Measurements from ENCODE around the gene RPS6KA5. TPM values are rescaled to one million over a fixed set of nuclear protein-coding genes. Genes with fewer than 3 reads are reported as not detected.

RPS6KA5 gene
- total RNA-seq, 3 donors from 2014 or later = 4.8 to 19.2 (median 11.8) TPM

DNA sequence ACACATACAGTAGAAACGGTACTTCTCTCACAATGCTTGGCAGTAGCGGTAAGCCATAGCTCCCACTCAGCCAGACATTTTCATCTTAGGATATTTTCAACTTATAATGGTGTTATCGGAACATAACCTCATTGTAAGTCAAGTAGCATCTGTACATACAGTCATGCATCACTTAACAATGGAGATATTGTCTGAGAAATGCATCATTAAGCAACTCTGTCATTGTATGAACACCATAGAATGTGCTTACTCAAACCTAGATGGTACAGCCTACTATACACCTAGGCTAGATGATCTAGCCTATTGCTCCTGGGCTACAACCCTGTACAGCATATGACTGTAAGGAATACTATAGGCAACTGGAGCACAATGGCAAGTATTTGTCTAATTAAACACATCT, 40.8 kb downstream of the RPS6KA5 start:
- no peaks in the 10 kb centered on the region for H3K4me1 ChIP-seq
- intact Hi-C loops (cut with DNase I; ENCODE audit: low total_unique reads) = no loop called here
- H3K36me3 ChIP-seq = no peaks in the 10 kb centered on the region
- H3K9me3 ChIP-seq = no peaks in the 10 kb centered on the region
- no peak overlapping the region for H3K4me3 ChIP-seq
- DNase-seq (ENCODE audit: low spot score in 2 of 2) = no peak
- no peaks in the 10 kb centered on the region for H3K27me3 ChIP-seq
- no peak overlapping the region for H3K27ac ChIP-seq
- TF ChIP-seq POLR2AphosphoS5 (IDR thresholded peaks at IDR 0.05) = no peak
- TF ChIP-seq, protein P1, sequence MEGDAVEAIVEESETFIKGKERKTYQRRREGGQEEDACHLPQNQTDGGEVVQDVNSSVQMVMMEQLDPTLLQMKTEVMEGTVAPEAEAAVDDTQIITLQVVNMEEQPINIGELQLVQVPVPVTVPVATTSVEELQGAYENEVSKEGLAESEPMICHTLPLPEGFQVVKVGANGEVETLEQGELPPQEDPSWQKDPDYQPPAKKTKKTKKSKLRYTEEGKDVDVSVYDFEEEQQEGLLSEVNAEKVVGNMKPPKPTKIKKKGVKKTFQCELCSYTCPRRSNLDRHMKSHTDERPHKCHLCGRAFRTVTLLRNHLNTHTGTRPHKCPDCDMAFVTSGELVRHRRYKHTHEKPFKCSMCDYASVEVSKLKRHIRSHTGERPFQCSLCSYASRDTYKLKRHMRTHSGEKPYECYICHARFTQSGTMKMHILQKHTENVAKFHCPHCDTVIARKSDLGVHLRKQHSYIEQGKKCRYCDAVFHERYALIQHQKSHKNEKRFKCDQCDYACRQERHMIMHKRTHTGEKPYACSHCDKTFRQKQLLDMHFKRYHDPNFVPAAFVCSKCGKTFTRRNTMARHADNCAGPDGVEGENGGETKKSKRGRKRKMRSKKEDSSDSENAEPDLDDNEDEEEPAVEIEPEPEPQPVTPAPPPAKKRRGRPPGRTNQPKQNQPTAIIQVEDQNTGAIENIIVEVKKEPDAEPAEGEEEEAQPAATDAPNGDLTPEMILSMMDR (IDR thresholded peaks at IDR 0.05) = no peak
- no peak for TF ChIP-seq POLR2A (IDR thresholded peaks at IDR 0.05)

DNA sequence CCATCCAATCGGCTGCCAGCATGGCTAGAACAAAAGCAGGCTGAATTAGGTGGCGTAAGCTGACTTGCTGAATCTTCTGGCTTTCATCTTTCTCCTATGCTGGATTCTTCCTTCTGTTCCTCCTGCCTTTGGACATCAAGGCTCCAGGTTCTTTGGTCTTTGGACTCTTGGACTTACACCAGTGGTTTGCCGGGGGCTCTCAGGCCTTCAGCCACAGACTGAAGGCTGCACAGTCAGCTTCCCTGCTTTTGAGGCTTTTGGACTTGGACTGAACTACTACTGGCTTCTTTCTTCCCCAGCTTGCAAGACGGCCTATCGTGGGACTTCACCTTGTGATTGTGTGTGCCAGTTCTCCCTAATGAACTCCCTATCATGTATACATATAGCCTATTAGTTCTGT, 42.0 kb downstream of the RPS6KA5 start:
- no peaks in the 10 kb centered on the region for H3K4me1 ChIP-seq
- H3K36me3 ChIP-seq = no peaks in the 10 kb centered on the region
- no peak overlapping the region for H3K4me3 ChIP-seq
- DNase-seq (ENCODE audit: low spot score in 2 of 2) = no peak
- H3K27ac ChIP-seq = no peak overlapping the region
- no peaks in the 10 kb centered on the region for H3K9me3 ChIP-seq
- intact Hi-C loops (cut with DNase I; ENCODE audit: low total_unique reads) = no loop called here
- TF ChIP-seq, protein P1 (IDR thresholded peaks at IDR 0.05) = no peak
- TF ChIP-seq POLR2A (IDR thresholded peaks at IDR 0.05) (no peak), POLR2AphosphoS5 (IDR thresholded peaks at IDR 0.05) (no peak)
- no peaks in the 10 kb centered on the region for H3K27me3 ChIP-seq

DNA sequence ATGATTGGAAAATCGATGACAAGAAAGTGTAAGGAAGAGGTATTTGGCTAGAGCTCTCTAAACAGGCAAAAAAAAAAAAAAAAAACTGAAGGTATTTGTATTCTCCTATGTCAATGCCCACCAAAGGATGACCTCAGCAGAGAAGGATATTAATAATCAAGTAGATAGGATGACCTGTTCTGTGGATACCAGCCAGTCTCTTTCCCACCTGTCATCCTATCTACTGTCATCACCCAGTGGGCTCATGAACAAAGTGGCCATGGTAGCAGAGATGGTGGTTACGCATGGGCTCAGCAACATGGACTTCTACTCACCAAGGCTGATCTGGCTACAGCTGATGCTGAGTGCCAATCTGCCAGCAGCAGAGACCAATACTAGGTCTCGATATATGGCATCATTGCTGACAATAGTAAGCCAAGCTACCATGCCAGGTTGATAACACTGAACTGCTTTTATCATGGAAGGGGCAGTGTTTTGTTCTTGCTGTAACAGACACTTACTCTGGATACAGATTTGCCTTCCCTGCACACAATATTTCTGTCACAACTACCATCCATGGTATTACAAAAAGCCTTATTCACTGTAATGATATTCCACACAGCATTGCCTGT, 43.5 kb downstream of the RPS6KA5 start:
- Histone ChIP-seq H3K9me3 (no peaks in the 10 kb centered on the region), H3K27ac (no peak overlapping the region), H3K4me1 (no peaks in the 10 kb centered on the region), H3K4me3 (no peak overlapping the region), H3K27me3 (no peaks in the 10 kb centered on the region), H3K36me3 (no peaks in the 10 kb centered on the region)
- TF ChIP-seq, protein P1 (IDR thresholded peaks at IDR 0.05) = no peak
- no peak for TF ChIP-seq POLR2A (IDR thresholded peaks at IDR 0.05)
- no peak for TF ChIP-seq POLR2AphosphoS5 (IDR thresholded peaks at IDR 0.05)
- intact Hi-C loops (cut with DNase I; ENCODE audit: low total_unique reads) = no loop called here
- no peak for DNase-seq (ENCODE audit: low spot score in 2 of 2)

DNA sequence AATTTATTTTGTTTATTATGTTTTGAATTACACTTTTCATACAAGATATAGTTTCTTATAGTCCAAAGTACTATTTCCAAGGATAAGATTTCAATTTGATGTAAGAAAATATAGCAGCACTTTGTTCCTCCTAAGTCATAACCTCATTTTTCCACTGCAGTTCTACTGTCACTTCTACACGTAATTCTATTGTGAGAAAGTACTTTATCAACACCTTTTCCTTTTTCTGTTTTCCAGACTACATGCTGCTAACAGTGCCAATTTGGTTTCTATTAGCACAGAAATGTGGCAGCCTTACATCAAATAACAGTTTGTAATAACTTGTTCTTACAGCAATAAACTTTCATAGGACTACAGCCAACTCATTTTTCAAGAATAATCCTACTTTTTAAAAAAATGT, 45.0 kb downstream of the RPS6KA5 start:
- Histone ChIP-seq H3K27ac (no peak overlapping the region), H3K27me3 (no peaks in the 10 kb centered on the region), H3K4me1 (no peaks in the 10 kb centered on the region), H3K4me3 (no peak overlapping the region), H3K36me3 (no peaks in the 10 kb centered on the region), H3K9me3 (no peaks in the 10 kb centered on the region)
- TF ChIP-seq POLR2AphosphoS5 (IDR thresholded peaks at IDR 0.05) (no peak), POLR2A (IDR thresholded peaks at IDR 0.05) (no peak)
- TF ChIP-seq, protein P1 (IDR thresholded peaks at IDR 0.05) = no peak
- DNase-seq (ENCODE audit: low spot score in 2 of 2) = no peak
- intact Hi-C loops (cut with DNase I; ENCODE audit: low total_unique reads) = no loop called here

DNA sequence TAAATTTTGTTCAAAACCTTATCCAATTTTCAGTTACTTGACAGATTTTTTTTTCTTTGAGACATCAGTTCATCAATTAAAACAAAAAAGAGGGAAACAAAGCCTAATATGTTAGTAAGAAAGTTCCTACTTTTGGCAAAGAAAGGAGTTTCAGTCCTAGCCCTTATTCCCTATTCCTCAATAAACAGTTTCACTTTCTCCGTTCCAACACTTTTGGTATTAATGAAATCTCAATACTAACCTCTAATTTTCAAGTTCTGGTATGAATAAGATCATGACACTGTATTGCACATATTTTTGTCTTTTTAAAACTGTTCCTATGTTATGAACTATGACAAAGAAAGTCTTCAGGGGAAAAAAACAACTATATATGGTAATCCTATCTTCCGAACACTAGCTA, 48.4 kb downstream of the RPS6KA5 start:
- intact Hi-C loops (cut with DNase I; ENCODE audit: low total_unique reads) = no loop called here
- DNase-seq (ENCODE audit: low spot score in 2 of 2) = no peak
- Histone ChIP-seq H3K27ac (no peak overlapping the region), H3K27me3 (no peaks in the 10 kb centered on the region), H3K9me3 (no peaks in the 10 kb centered on the region), H3K4me3 (no peak overlapping the region), H3K4me1 (no peaks in the 10 kb centered on the region), H3K36me3 (no peaks in the 10 kb centered on the region)
- TF ChIP-seq, protein P1 (IDR thresholded peaks at IDR 0.05) = no peak
- TF ChIP-seq POLR2A (IDR thresholded peaks at IDR 0.05) (no peak), POLR2AphosphoS5 (IDR thresholded peaks at IDR 0.05) (no peak)

Measured in breast epithelium (tissue), 4 donors.